DND-41 (cell line): ENCODE data around the gene SLC44A1.

Source experiments
- ATAC-seq: fragments of 200-7000 bp; cut with Tn5 transposase; 3 replicates; pipeline ENCODE4 v1.9.1; 2021; ENCODE audit warnings: low read depth; ENCODE audit not compliant: insufficient read depth
- DNase-seq: peaks from one replicate; pipeline ENCODE4 v3.0.0-alpha.2; 2020
- H2AFZ ChIP-seq: 2 replicates; pipeline ENCODE4 v1.6.0; 2012; ENCODE audit warnings: low read depth, low read length
- H3K27ac ChIP-seq: 2 replicates; pipeline ENCODE4 v1.5.1; 2012; ENCODE audit warnings: low read length, inconsistent platforms
- H3K27me3 ChIP-seq: fragments of 200-600 bp; sonication (generic); 2 replicates; pipeline ENCODE4 v1.6.0; 2012; ENCODE audit warnings: low read length, mild to moderate bottlenecking, inconsistent platforms; ENCODE audit not compliant: insufficient read depth, poor library complexity
- H3K36me3 ChIP-seq: 2 replicates; pipeline ENCODE4 v1.5.1; 2012; ENCODE audit warnings: low read length, inconsistent platforms; ENCODE audit not compliant: insufficient read depth
- H3K4me1 ChIP-seq: 2 replicates; pipeline ENCODE4 v1.5.1; 2012; ENCODE audit warnings: mild to moderate bottlenecking, low read length; ENCODE audit not compliant: insufficient read depth
- H3K4me2 ChIP-seq: 2 replicates; pipeline ENCODE4 v1.6.0; 2012; ENCODE audit warnings: mild to moderate bottlenecking, moderate library complexity, low read length, inconsistent platforms; ENCODE audit not compliant: insufficient read depth
- H3K4me3 ChIP-seq, 2 experiments: fragments of 200-600 bp in 1 of 2; shearing (Covaris generic) in 1 of 2; 2 replicates each; pipeline ENCODE4 v1.5.1; 2012 to 2016; ENCODE audit warnings: inconsistent platforms in 2 of 2, low read length in 2 of 2, mild to moderate bottlenecking in 2 of 2, low read depth in 1 of 2, moderate library complexity in 1 of 2
- H3K79me2 ChIP-seq: 2 replicates; pipeline ENCODE4 v1.6.0; 2012; ENCODE audit warnings: low read length, inconsistent platforms; ENCODE audit not compliant: insufficient read depth
- H3K9ac ChIP-seq: 2 replicates; pipeline ENCODE4 v1.6.0; 2012; ENCODE audit warnings: low read depth, mild to moderate bottlenecking, inconsistent platforms, low read length, moderate library complexity
- H3K9me3 ChIP-seq: 2 replicates; pipeline ENCODE4 v1.5.1; 2012; ENCODE audit warnings: low read length, moderate library complexity, mild to moderate bottlenecking, inconsistent platforms; ENCODE audit not compliant: insufficient read depth, severe bottlenecking
- H4K20me1 ChIP-seq: 2 replicates; pipeline ENCODE4 v1.6.0; 2012; ENCODE audit warnings: low read length; ENCODE audit not compliant: insufficient read depth
- CTCF ChIP-seq: IDR thresholded peaks from 2 replicates; pipeline ENCODE4 v1.5.1; 2012; ENCODE audit warnings: borderline replicate concordance, low read length, moderate library complexity, mild to moderate bottlenecking; ENCODE audit not compliant: poor library complexity, severe bottlenecking; ENCODE audit errors: extremely low read depth
- EZH2 ChIP-seq: IDR thresholded peaks from 3 replicates; pipeline ENCODE4 v1.6.1; 2012; ENCODE audit warnings: borderline replicate concordance, low read depth, mild to moderate bottlenecking, moderate library complexity, low read length, inconsistent platforms; ENCODE audit not compliant: severe bottlenecking

The SLC44A1 gene

GRCh38 chr9:105308461-105309341 is 64.2 kb downstream of the SLC44A1 start:
- no peaks in the 10 kb centered on the region for H3K27me3 ChIP-seq
- no peaks in the 10 kb centered on the region; the same call in 1 of the 2 replicates for H4K20me1 ChIP-seq
- no peaks in the 10 kb centered on the region for H3K79me2 ChIP-seq
- no peak overlapping the region for H3K27ac ChIP-seq
- H3K4me3 ChIP-seq: no peak overlapping the region
- H2AFZ ChIP-seq: no peak overlapping the region
- DNase-seq: no peak
- H3K4me2 ChIP-seq: no peak overlapping the region
- H3K9me3 ChIP-seq: no peaks in the 10 kb centered on the region
- H3K36me3 ChIP-seq: no peaks in the 10 kb centered on the region; the same call in 1 of the 2 replicates
- TF ChIP-seq EZH2 (no peak), CTCF (no peak)
- no peak overlapping the region for H3K9ac ChIP-seq
- ATAC-seq: no peak
- H3K4me1 ChIP-seq: no peaks in the 10 kb centered on the region

DNA sequence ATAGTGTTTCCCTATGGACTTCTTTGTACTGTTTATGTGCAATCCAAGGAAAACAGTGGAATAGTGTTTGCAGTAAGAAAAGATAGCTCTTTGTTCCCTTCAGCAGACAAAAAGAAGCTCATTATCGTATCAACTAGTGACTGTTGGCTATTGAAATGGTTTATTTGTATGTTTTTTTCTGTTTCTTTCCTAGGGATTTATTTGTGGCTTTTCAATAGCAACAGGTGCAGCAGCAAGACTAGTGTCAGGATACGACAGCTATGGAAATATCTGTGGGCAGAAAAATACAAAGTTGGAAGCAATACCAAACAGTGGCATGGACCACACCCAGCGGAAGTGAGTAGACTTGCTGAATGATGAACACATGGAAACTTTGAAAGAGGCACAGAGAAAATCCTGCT is 65.1 kb downstream of the SLC44A1 start:
- Histone ChIP-seq H3K36me3 (no peaks in the 10 kb centered on the region; the same call in 1 of the 2 replicates), H3K4me1 (no peaks in the 10 kb centered on the region), H3K27ac (no peak overlapping the region), H3K27me3 (no peaks in the 10 kb centered on the region), H3K9me3 (no peaks in the 10 kb centered on the region), H3K4me2 (no peak overlapping the region), H3K9ac (no peak overlapping the region), H4K20me1 (no peaks in the 10 kb centered on the region; the same call in 1 of the 2 replicates), H2AFZ (no peak overlapping the region), H3K79me2 (no peaks in the 10 kb centered on the region), H3K4me3 (no peak overlapping the region)
- DNase-seq: no peak
- no peak for TF ChIP-seq CTCF
- no peak for TF ChIP-seq EZH2
- ATAC-seq: no peak

GRCh38 chr9:105311306-105311705 is 66.9 kb downstream of the SLC44A1 start:
- Histone ChIP-seq H3K9me3 (no peaks in the 10 kb centered on the region), H3K27me3 (no peaks in the 10 kb centered on the region), H3K36me3 (no peaks in the 10 kb centered on the region; the same call in 1 of the 2 replicates), H3K4me2 (no peak overlapping the region), H4K20me1 (no peaks in the 10 kb centered on the region; the same call in 1 of the 2 replicates), H3K27ac (no peak overlapping the region), H3K4me3 (no peak overlapping the region), H3K4me1 (no peaks in the 10 kb centered on the region), H3K79me2 (no peaks in the 10 kb centered on the region), H3K9ac (no peak overlapping the region), H2AFZ (no peak overlapping the region)
- DNase-seq (no peak), ATAC-seq (no peak)
- TF ChIP-seq EZH2: no peak
- no peak for TF ChIP-seq CTCF
